IMR-90 (cell line): ENCODE results near the gene VBP1.

Source experiments
- BHLHE40 ChIP-seq: fragments of 150-350 bp; IDR thresholded peaks from 2 replicates; pipeline ENCODE4 v1.6.1; 2016; ENCODE audit warnings: mild to moderate bottlenecking, low read depth, low read length
- CEBPB ChIP-seq: IDR thresholded peaks from 2 replicates; pipeline ENCODE4 v1.6.1; 2012; ENCODE audit warnings: low read depth, low read length, improper control_type of control experiment
- CHD1 ChIP-seq: IDR thresholded peaks from 2 replicates; pipeline ENCODE4 v1.6.1; 2012; ENCODE audit warnings: low read depth, low read length, improper control_type of control experiment
- CTCF ChIP-seq: conservative IDR thresholded peaks from 2 replicates; pipeline ENCODE4 v1.5.1; 2012; ENCODE audit warnings: mild to moderate bottlenecking, low read depth, low read length, improper control_type of control experiment
- POLR2A ChIP-seq: IDR thresholded peaks from 2 replicates; pipeline ENCODE4 v1.6.1; 2012; ENCODE audit warnings: mild to moderate bottlenecking, low read depth, low read length
- RAD21 ChIP-seq: IDR thresholded peaks from 2 replicates; pipeline ENCODE4 v1.6.1; 2012; ENCODE audit warnings: low read length, improper control_type of control experiment

- no peak for TF ChIP-seq CTCF
- TF ChIP-seq CHD1: no peak
- no peak for TF ChIP-seq POLR2A
- no peak for TF ChIP-seq RAD21
- TF ChIP-seq BHLHE40: no peak
- TF ChIP-seq CEBPB: no peak
These were observed 14.9 kb downstream of the VBP1 start for GRCh38 chrX:155231163-155231562.
